ENCODE measurements around the gene PCDHGC5.

Gene PCDHGC5

DNA sequence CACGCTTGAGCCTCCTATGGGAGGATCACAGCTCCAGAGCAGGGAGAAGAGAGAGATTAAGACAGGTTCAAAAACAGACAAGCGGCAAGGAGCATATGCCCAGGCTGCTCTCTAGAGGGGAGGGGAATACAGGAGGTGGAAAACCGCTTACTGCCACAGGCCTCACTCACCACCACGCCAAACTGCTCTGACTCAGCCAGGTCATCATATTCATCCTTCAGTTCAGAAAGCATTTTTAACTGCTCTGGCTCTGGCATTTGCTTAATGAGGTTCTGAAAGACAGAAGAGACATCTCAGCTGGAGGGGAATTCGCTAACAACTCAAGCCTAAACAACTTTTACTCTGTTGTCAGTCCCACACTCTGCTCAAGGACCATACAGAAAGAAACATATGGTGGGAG is 40.1 kb downstream of the PCDHGC5 start:
- DNase-seq (ENCODE audit: low read depth) = no peak
- H3K4me3 ChIP-seq (ENCODE audit: low read depth, low read length) = no peak overlapping the region
- TF ChIP-seq, protein P1, sequence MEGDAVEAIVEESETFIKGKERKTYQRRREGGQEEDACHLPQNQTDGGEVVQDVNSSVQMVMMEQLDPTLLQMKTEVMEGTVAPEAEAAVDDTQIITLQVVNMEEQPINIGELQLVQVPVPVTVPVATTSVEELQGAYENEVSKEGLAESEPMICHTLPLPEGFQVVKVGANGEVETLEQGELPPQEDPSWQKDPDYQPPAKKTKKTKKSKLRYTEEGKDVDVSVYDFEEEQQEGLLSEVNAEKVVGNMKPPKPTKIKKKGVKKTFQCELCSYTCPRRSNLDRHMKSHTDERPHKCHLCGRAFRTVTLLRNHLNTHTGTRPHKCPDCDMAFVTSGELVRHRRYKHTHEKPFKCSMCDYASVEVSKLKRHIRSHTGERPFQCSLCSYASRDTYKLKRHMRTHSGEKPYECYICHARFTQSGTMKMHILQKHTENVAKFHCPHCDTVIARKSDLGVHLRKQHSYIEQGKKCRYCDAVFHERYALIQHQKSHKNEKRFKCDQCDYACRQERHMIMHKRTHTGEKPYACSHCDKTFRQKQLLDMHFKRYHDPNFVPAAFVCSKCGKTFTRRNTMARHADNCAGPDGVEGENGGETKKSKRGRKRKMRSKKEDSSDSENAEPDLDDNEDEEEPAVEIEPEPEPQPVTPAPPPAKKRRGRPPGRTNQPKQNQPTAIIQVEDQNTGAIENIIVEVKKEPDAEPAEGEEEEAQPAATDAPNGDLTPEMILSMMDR (IDR thresholded peaks at IDR 0.05; ENCODE audit: control insufficient read depth, extremely low read depth, insufficient read depth) = no peak

DNA sequence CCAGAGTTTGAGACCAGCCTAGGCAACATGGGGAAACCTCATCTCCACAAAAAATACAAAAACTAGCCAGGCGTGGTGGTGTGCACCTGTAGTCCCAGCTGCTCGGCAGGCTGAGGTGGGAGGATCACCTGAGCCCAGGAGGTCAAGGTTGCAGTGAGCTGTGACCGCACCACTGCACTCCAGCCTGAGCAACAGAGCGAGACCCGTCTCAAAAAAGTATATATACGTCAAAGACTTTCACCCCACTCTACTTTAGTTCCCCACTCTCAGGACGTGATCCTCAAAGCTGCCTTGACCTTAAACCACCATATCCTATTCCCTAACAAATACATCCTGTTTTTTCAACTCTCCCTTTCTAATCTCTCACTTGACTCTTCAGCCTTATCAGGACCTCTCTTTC is 41.0 kb downstream of the PCDHGC5 start:
- TF ChIP-seq, protein P1 (IDR thresholded peaks at IDR 0.05; ENCODE audit: control insufficient read depth, extremely low read depth, insufficient read depth) = no peak
- DNase-seq (ENCODE audit: low read depth) = no peak
- no peak overlapping the region for H3K4me3 ChIP-seq (ENCODE audit: low read depth, low read length)

DNA sequence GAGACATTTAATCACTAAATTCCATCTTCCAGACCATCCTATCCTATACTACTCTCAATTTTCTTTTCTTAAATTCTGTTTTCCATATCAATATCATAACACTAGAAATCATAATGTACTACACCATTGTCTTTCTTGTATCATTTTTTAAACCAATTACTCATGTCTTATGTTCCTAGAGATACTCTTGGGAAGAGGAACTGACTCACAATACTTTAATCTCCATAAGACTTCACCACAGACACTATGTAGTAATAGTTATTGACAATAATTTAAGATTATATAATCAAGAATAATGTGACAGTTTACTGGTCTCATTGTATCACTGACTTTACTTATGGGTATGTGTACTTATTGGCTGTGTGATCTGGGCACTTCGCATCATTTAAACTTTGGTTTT is 43.8 kb downstream of the PCDHGC5 start:
- no peak overlapping the region for H3K4me3 ChIP-seq (ENCODE audit: low read depth, low read length)
- DNase-seq (ENCODE audit: low read depth) = no peak
- TF ChIP-seq, protein P1 (IDR thresholded peaks at IDR 0.05; ENCODE audit: control insufficient read depth, extremely low read depth, insufficient read depth) = no peak

DNA sequence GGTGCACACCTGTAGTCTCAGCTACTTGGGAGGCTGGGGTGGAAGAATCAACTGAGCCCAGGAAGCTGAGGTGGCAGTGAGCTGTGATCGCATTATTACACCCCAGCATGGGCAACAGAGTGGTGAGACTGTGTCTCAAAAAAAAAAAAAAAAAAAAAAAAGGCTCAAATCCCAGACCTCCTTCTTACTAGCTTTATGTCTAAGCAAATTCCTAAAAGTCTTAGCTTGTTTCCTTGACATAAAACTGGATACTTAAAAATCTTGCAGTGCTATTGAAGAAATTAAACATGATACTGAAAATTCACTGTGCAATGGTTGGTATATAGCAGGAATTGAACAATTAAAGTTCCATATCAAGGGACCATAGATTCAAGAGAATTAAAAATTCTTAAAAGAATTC is 45.0 kb downstream of the PCDHGC5 start:
- DNase-seq (ENCODE audit: low read depth) = no peak
- TF ChIP-seq, protein P1 (IDR thresholded peaks at IDR 0.05; ENCODE audit: control insufficient read depth, extremely low read depth, insufficient read depth) = no peak
- no peak overlapping the region for H3K4me3 ChIP-seq (ENCODE audit: low read depth, low read length)

GRCh38 chr5:141534492-141535213 is 45.8 kb downstream of the PCDHGC5 start:
- H3K4me3 ChIP-seq (ENCODE audit: low read depth, low read length) = no peak overlapping the region
- no peak for DNase-seq (ENCODE audit: low read depth)

More at GRCh38 chr5:141534492-141535213, 45.8 kb downstream of the PCDHGC5 start:
- TF ChIP-seq, protein P1 (IDR thresholded peaks at IDR 0.05; ENCODE audit: control insufficient read depth, extremely low read depth, insufficient read depth) = no peak
